Chondrocyte (in vitro differentiated cells): ENCODE measurements around the gene CDC42EP2. TPM values are rescaled to one million over a fixed set of nuclear protein-coding genes. Genes with fewer than 3 reads are reported as not detected.
"Not testable (repeated sequence)": the region's sequence is repeated elsewhere in the genome, so short reads cannot be mapped to it uniquely, and the experiment has no call there.

Experiments used
- DNase-seq: peaks from one replicate; pipeline ENCODE4 v3.0.0; 2021; ENCODE audit warnings: mixed read lengths, low spot score
- H3K27ac Mint-ChIP-seq: one replicate; pipeline ENCODE4 v1.8.0; 2021; ENCODE audit warnings: mild to moderate bottlenecking, moderate library complexity, mixed read lengths; ENCODE audit not compliant: unreplicated experiment
- H3K27me3 Mint-ChIP-seq: 2 replicates; pipeline ENCODE4 v1.8.0; 2021; ENCODE audit warnings: low read depth, mixed read lengths
- H3K36me3 Mint-ChIP-seq: 2 replicates; pipeline ENCODE4 v1.8.0; 2021; ENCODE audit warnings: low read depth, mixed read lengths
- H3K4me1 Mint-ChIP-seq: 2 replicates; pipeline ENCODE4 v1.8.0; 2021; ENCODE audit warnings: low read depth, mild to moderate bottlenecking, mixed read lengths
- H3K4me3 Mint-ChIP-seq: one replicate; pipeline ENCODE4 v1.8.0; 2021; ENCODE audit warnings: mild to moderate bottlenecking, moderate library complexity, mixed read lengths; ENCODE audit not compliant: unreplicated experiment
- H3K9me3 Mint-ChIP-seq: 2 replicates; pipeline ENCODE4 v1.8.0; 2021; ENCODE audit warnings: low read depth, mixed read lengths
- CTCF ChIP-seq: fragments of 200-600 bp; sonication (generic); IDR thresholded peaks from 2 replicates; pipeline ENCODE4 v1.5.0; 2021; ENCODE audit warnings: antibody characterized with exemption, mild to moderate bottlenecking, moderate library complexity
- total RNA-seq: library from RNA; stranded (reverse); gene quantifications from 3 replicates; pipeline ENCODE4 v1.2.1, GENCODE V29; 2021

CDC42EP2 gene
- total RNA-seq, 1 donor from 2014 or later = 12.8 TPM

- no peaks in the 10 kb centered on the region for H3K36me3 Mint-ChIP-seq
- no peak for DNase-seq
- peak overlapping the region; percentile 26 for H3K4me3 Mint-ChIP-seq
- TF ChIP-seq CTCF = peak; percentile 90
- H3K4me1 Mint-ChIP-seq = peaks cover 19% of the 10 kb centered on the region
- H3K9me3 Mint-ChIP-seq = no peaks in the 10 kb centered on the region
- no peaks in the 10 kb centered on the region for H3K27me3 Mint-ChIP-seq
- H3K27ac Mint-ChIP-seq = peak overlapping the region; percentile 87
Measured at GRCh38 chr11:65329944-65330403, 15.3 kb downstream of the CDC42EP2 start.

- no peak for TF ChIP-seq CTCF
- no peak for DNase-seq
- Mint-ChIP-seq H3K27ac (no peak overlapping the region), H3K4me3 (no peak overlapping the region), H3K9me3 (no peaks in the 10 kb centered on the region), H3K27me3 (no peaks in the 10 kb centered on the region), H3K36me3 (no peaks in the 10 kb centered on the region), H3K4me1 (peaks cover 25% of the 10 kb centered on the region)
Measured at GRCh38 chr11:65330544-65330943, 15.9 kb downstream of the CDC42EP2 start.

GRCh38 chr11:65332591-65332990 is 17.9 kb downstream of the CDC42EP2 start:
- H3K9me3 Mint-ChIP-seq, H3K27me3 Mint-ChIP-seq, H3K4me3 Mint-ChIP-seq, H3K27ac Mint-ChIP-seq, DNase-seq, H3K36me3 Mint-ChIP-seq: not testable (repeated sequence)
- H3K4me1 Mint-ChIP-seq = peaks cover 28% of the 10 kb centered on the region

- H3K4me1 Mint-ChIP-seq = peaks cover 31% of the 10 kb centered on the region
- no peaks in the 10 kb centered on the region for H3K9me3 Mint-ChIP-seq
- H3K27me3 Mint-ChIP-seq = no peaks in the 10 kb centered on the region
- peaks cover 4% of the 10 kb centered on the region for H3K36me3 Mint-ChIP-seq
- H3K4me3 Mint-ChIP-seq = peak overlapping the region; percentile 89
- no peak for DNase-seq
- H3K27ac Mint-ChIP-seq = peak overlapping the region; percentile 78
- no peak for TF ChIP-seq CTCF
Measured at GRCh38 chr11:65334696-65335295, 20.1 kb downstream of the CDC42EP2 start.

- H3K36me3 Mint-ChIP-seq = peaks cover 22% of the 10 kb centered on the region
- no peak for DNase-seq
- peaks cover 23% of the 10 kb centered on the region for H3K4me1 Mint-ChIP-seq
- H3K27ac Mint-ChIP-seq = no peak overlapping the region
- TF ChIP-seq CTCF = no peak
- no peaks in the 10 kb centered on the region for H3K9me3 Mint-ChIP-seq
- no peak overlapping the region for H3K4me3 Mint-ChIP-seq
- no peaks in the 10 kb centered on the region for H3K27me3 Mint-ChIP-seq
Measured at GRCh38 chr11:65338676-65339075, 24.0 kb downstream of the CDC42EP2 start.

- no peak for DNase-seq
- H3K4me1 Mint-ChIP-seq = peaks cover 14% of the 10 kb centered on the region
- H3K36me3 Mint-ChIP-seq = peaks cover 29% of the 10 kb centered on the region
Measured at GRCh38 chr11:65340226-65340625, 25.6 kb downstream of the CDC42EP2 start.

More at GRCh38 chr11:65340226-65340625, 25.6 kb downstream of the CDC42EP2 start:
- no peaks in the 10 kb centered on the region for H3K27me3 Mint-ChIP-seq
- H3K4me3 Mint-ChIP-seq = no peak overlapping the region
- TF ChIP-seq CTCF = no peak
- H3K27ac Mint-ChIP-seq = no peak overlapping the region
- no peaks in the 10 kb centered on the region for H3K9me3 Mint-ChIP-seq
